GDM1 (cell line): ENCODE measurements around the gene ARHGEF35.
"Not testable (repeated sequence)": the region's sequence is repeated elsewhere in the genome, so short reads cannot be mapped to it uniquely, and the experiment has no call there.

Experiments
- DNase-seq: peaks from one replicate; lab custom pipeline; 2025; lab: John Stamatoyannopoulos, UW

The ARHGEF35 gene

GRCh38 chr7:144195212-144195872 is at the start of gene ARHGEF35:
Gene ARHGEF35 (minus strand): TSS chr7:144195833. CDS start chr7:144188383, 7,450 bp downstream.
- not testable (repeated sequence) for DNase-seq

- DNase-seq = not testable (repeated sequence)
These were observed 49.7 kb upstream of the ARHGEF35 start for GRCh38 chr7:144245372-144245771.

- DNase-seq = not testable (repeated sequence)
These were observed 43.7 kb upstream of the ARHGEF35 start, which contains the start of gene OR2A42 for GRCh38 chr7:144239365-144239764. Gene OR2A42 (minus strand): TSS chr7:144239605. CDS start chr7:144232843, 6,762 bp downstream.

DNA sequence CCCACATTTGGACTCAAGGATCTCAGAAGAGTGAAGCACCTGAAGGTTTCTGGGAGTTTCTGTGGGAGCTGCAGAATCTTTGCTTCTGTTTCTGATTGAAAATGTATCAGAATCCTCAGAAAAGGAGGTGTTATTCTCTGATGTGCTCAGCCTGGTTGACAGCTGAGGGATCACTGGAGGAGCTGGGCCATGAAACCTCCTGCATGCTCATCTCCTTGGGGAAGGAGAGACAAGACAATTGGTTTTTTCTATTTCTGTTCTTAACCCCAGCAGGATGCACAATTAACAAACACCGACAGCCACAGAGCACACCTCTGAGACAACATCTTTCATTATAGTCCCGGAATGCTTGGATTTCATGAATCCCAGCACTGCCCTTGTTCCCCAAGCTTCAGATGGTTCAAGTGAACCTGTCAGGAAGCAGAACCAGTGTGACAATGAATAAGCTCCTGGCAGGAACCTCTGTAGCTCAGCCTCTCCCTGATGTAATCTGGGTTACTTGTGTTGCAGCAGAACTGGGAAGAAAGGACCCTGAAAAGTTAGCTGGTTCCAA is 43.0 kb upstream of the ARHGEF35 start:
- not testable (repeated sequence) for DNase-seq

DNA sequence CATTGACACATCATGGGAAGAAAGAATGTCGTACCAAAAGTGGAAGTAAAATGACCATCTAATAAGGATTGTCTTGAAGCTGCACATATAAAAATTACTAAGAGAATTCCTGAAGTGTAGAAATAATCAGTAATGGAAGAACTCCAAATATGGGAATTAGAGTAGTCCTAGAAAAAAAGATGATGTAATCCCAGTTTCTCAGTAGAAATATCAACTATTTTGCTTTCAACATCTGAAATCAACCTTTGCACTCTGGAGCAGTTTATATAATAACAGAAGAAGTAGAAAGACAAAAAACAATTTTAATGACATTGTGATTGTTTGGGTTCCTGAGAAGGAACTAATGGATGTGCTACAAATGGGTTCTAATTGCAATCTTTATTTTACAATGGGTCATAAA is 37.4 kb upstream of the ARHGEF35 start:
- DNase-seq = not testable (repeated sequence)

DNA sequence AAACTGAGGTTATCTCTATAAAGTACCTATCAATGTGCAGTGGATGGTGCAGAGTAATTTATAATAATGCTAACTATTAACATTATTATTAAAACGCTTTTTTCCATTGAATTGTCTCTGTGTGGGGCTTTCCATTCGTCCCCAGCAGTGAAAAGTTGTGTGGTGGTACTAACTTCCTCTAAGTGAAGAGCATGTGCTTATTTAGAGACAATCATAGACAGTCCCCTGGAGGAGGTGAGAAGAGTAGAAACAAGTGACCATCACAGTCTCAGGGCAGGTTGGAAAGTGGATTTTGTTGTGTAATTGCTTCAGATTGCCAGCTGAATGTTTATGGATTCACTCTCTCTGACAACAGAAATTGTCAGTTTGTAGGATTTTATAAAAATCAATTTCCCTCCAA is 35.4 kb upstream of the ARHGEF35 start:
- DNase-seq = not testable (repeated sequence)

- not testable (repeated sequence) for DNase-seq
These were observed 33.2 kb upstream of the ARHGEF35 start for GRCh38 chr7:144228810-144229209.

GRCh38 chr7:144226866-144227265 is 31.2 kb upstream of the ARHGEF35 start:
- DNase-seq = not testable (repeated sequence)

DNA sequence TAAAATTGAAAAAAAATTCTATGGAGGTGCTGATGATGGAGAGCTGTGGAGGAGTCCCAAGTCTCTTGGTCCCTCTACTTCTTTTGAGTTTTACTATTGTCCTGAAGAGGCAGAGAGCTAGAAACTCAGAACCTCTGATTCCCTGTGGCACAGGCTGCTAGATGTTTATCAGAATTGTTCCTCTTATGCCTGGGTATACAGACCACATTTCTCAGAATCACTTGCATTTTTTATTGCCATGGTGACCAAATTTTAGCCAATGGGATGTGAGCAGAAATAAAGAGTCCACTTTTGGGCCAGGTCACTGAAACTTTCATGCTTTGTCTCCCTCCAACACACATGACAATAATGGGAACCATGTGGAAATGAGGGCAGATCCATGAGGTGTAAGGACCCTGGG is 28.0 kb upstream of the ARHGEF35 start:
- DNase-seq = not testable (repeated sequence)

GRCh38 chr7:144220531-144220930 is 24.9 kb upstream of the ARHGEF35 start:
- DNase-seq = not testable (repeated sequence)

DNA sequence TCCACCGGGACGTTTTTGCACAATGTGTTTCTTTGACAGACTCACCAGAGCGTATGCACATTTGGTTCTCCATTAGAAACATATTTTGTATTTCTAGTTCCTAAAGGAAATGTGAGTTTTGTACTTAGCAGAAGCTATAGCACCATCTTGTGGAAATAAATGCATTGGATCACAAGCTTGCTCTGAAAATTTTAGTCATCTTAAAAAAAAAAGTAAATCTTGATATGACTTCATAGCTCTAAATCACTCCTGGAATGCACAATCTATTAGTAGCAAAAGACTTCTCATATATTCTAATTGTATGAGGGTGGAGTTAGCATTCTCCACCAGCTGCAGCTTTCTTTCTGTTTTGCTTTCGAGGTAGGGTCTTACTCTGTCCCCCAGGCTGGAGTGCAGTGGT is 23.5 kb upstream of the ARHGEF35 start:
- DNase-seq = not testable (repeated sequence)

DNA sequence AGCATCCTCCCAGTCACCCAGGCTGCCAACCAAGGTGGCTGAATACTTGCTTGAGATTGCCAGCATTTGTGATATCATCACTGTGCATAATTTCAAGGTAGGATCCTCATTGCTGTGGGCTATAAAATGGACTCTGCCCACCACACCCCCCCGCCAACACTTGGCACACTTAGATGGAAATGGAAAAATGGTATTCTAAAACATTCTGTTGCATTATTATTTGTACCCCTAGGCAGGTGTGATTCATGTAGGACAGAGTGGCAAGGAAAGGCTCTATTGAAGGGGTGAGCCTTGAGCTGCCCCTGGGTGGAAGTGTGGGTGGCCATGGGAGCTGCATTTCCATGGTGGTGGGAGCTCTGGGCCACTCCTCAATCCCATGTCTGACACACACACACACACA is 22.9 kb upstream of the ARHGEF35 start:
- not testable (repeated sequence) for DNase-seq

DNA sequence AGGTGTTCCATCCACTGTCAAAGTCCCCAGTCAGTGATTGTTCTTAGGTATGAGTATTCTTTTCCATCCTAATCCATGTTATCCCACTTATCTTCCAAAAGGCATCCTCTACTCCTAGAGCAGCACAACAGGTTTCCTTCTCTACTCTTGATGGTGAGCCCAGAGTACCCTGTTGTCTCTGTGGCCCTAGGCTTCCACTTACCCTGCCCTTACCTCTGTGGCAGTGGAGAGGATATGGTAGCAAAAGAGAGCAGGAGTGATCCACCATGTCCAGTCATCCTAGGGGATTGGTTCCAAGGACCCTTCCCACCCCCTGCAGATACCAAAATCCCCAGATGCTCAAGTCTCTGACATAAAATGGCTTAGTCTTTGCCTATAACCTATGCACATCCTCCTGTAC is 21.6 kb upstream of the ARHGEF35 start:
- not testable (repeated sequence) for DNase-seq

- not testable (repeated sequence) for DNase-seq
These were observed 9.7 kb upstream of the ARHGEF35 start for GRCh38 chr7:144205306-144205705.

- DNase-seq = not testable (repeated sequence)
These were observed 7.5 kb upstream of the ARHGEF35 start for GRCh38 chr7:144203086-144203485.

DNA sequence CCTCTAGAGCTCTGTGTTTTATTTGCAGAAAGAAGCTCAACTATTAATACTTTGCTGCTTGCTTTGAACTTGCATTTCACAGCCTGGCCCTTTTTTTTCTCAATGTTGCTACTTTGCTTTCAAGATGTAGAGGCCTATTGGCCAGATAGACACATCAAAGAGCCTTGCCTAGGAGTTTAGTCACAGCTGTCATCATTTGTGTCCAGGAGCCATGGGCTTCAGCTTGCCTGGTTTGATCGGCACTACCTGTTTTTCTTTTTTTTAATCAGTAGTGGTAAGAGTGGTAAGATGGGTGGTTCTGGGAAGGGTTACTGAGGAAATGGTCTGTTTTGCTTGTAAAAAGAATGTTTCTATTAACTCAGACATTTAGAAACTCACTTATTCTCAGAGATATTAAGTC is 6.3 kb upstream of the ARHGEF35 start:
- DNase-seq = not testable (repeated sequence)

DNA sequence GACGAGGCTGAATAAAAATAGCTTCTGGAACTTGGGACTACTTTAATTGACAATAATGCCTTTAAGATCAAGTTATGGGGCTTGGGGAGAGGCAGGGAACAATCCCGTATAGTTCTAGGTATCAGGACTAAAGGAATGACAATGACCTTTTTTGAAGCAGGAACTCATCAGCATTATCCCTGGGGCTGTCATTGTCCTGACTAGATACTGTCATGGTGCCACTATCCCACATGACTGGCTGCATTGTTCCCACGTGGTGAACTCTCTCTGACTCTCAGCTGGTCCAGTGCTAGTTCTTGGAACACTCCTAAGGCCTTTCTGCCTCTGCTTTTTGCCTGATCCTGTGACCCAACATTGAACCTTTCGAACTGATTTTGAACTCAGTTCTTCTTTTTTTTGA is 3.3 kb upstream of the ARHGEF35 start:
- not testable (repeated sequence) for DNase-seq

DNA sequence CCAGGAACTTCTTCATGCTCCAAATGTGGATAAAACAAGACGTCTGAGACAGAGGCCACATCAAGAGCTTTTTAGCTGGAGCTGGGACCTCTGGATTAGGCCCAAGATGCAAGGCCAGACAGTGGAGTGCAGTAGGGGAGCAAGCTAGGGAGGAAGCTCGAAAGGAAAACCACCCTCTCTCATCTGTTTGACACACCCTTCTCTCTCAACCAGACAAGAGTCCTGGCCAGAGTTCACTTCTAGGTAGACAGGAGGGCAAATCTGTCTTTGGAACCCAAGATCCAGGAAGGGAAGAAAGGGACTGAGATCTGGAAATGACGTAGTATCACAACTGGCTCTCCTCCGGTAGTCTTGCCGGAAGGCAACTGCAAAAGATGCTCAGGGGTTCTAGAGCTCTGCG is 1.2 kb downstream of the ARHGEF35 start:
- DNase-seq = not testable (repeated sequence)

DNA sequence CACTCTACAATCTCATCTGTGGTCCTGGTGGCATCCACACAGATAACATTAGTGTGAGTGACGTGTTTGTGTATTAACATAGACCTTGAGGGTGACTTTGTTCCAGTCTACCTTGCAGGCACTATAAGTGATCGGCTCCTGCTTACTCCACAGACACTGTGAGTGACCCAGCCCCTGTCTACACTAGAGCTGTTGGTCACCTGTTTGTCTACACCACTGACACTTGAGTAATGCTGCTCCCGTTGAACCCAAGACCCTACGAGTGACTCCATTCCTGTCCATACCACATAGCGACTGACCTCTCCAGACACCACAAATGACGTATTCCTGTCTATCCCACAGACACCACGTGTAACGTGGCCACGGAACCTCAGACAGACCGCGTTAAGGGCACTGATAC is 1.9 kb downstream of the ARHGEF35 start:
- not testable (repeated sequence) for DNase-seq

GRCh38 chr7:144188578-144189171 is 7.0 kb downstream of the ARHGEF35 start:
- DNase-seq = not testable (repeated sequence)

- DNase-seq = not testable (repeated sequence)
These were observed 7.8 kb downstream of the ARHGEF35 start for GRCh38 chr7:144187848-144188247.

DNA sequence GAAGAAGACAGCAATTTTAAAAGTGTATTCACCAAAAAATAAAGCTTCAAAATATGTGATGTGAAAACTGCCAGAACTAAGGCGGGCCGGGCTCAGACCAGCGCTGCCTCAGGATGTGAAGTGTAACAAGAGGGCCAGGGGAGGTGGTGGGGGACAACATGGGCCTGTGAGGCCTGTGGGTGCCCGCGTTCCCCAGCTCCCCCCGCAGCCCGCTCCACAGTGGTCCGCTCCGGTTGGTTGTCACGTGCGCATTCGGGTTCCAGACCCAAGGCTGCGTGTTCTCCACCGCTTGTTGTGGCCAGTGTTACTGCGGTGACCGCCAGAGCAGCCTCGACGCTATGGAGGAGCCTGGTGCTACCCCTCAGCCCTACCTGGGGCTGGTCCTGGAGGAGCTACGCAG is 12.5 kb downstream of the ARHGEF35 start, which contains the start of gene CTAGE4:
TSS of gene CTAGE4 (plus strand) at position 301 of the 400 bp plus-strand sequence. CDS start at position 339, 38 bp downstream.
- DNase-seq = not testable (repeated sequence)

DNA sequence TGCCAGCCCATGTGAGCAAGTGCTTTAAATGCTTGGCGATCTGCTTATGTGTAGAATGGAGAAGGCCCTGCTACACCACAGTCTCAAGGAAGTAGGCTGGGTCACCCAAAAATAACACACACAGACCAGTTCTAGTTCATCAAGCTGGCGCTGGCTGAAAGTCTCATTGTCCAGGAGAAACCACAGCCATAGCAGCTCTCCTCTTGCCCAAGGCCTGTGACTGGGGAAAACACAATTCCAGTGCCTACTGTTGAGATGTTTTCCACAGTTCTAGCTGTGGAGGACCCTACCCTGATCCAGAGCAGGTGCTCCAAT is 16.5 kb downstream of the ARHGEF35 start:
- not testable (repeated sequence) for DNase-seq
